Measurements from ENCODE around the gene CEBPE.

CEBPE gene

DNA sequence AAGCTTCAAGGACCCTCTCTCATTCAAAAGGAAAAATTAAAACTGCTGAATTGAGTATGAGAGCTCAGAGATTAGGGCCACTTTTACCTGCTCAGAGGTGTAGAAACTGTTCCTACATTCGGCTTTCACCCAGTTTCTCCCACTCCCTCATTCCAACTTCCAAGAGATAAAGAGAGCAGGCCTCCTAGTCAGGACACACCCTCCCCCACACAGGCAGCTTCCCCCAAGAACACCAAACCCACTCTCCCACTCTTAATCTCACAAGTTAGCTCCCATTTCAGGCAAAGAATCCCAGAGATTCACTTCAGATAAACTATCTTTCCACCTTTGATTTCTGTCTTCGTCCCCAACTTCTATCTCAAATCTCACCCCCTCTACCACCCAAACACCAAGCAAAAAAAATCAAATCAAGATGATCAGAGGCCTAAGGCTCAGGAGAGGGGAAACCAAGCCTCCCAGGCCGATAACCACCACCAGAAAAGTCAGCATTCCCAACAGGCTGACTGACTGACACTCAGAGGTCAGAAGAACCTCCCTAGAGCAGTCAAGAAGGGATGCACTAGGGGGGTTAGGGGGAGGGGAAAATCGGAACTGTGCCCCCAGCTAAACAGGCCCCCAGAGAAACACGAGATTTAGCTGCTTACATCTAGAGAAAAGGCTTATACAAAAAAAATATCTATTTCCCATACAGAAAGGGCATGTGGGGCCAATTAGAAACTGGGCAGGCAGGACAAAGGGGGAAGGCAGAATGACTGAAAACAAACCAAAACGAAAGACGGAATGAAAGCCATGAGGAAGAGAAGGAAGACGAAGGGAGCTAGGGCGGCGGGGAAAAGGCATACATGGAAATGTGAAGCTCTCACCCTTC, 48.6 kb downstream of the CEBPE start:
- H3K4me3 ChIP-seq (ENCODE audit: low read depth in 1 of 2, low read length in 2 of 2): peak overlapping the region; percentile 95
- H3K36me3 ChIP-seq (ENCODE audit: control insufficient read depth in 1 of 2, insufficient read depth in 2 of 2, low read length in 2 of 2): peaks cover 39 to 55% of the 10 kb centered on the region in 2 donors
- peak overlapping the region; percentile 85 to 88 for H3K9ac ChIP-seq (ENCODE audit: low read depth in 1 of 2, low read length in 2 of 2)
- H3K27me3 ChIP-seq (ENCODE audit: control insufficient read depth in 1 of 2, insufficient read depth in 2 of 2, low read length in 2 of 2): no peaks in the 10 kb centered on the region
- H3K4me1 ChIP-seq (ENCODE audit: control insufficient read depth in 1 of 2, insufficient read depth in 2 of 2, low read length in 2 of 2): peaks cover 27 to 38% of the 10 kb centered on the region in 2 donors
- H3K9me3 ChIP-seq (ENCODE audit: control insufficient read depth in 1 of 2, low read length in 2 of 2): no peaks in the 10 kb centered on the region
- no peak overlapping the region for H3K27ac ChIP-seq (ENCODE audit: low read depth, low read length)

DNA sequence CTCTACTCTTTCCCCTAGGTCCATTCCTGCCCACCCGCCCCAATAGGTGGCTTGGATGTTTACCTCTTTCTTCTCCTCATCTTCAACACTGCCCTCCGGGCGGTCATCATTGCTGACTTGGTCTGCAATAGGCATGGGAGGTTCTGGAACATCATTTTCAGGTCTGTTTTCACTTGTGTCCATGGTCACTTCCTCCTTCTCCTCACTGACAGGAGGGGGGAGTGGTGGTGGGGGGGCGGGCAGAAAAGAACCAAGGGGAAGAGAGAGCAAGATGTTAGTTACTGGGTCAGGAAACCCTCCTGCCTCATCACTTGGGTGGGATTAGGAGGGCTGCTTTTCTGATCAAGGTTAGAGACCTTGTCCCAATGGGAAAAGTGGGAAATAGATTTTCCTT, 49.6 kb downstream of the CEBPE start:
- H3K9me3 ChIP-seq (ENCODE audit: control insufficient read depth in 1 of 2, low read length in 2 of 2): no peaks in the 10 kb centered on the region
- peaks cover 32 to 56% of the 10 kb centered on the region in 2 donors for H3K36me3 ChIP-seq (ENCODE audit: control insufficient read depth in 1 of 2, insufficient read depth in 2 of 2, low read length in 2 of 2)
- H3K27ac ChIP-seq (ENCODE audit: low read depth, low read length): no peak overlapping the region
- H3K9ac ChIP-seq (ENCODE audit: low read depth in 1 of 2, low read length in 2 of 2): peak overlapping the region in 1 of 2 donors; percentile 34
- H3K27me3 ChIP-seq (ENCODE audit: control insufficient read depth in 1 of 2, insufficient read depth in 2 of 2, low read length in 2 of 2): no peaks in the 10 kb centered on the region
- H3K4me1 ChIP-seq (ENCODE audit: control insufficient read depth in 1 of 2, insufficient read depth in 2 of 2, low read length in 2 of 2): peaks cover 27 to 38% of the 10 kb centered on the region in 2 donors
- H3K4me3 ChIP-seq (ENCODE audit: low read depth in 1 of 2, low read length in 2 of 2): no peak overlapping the region

DNA sequence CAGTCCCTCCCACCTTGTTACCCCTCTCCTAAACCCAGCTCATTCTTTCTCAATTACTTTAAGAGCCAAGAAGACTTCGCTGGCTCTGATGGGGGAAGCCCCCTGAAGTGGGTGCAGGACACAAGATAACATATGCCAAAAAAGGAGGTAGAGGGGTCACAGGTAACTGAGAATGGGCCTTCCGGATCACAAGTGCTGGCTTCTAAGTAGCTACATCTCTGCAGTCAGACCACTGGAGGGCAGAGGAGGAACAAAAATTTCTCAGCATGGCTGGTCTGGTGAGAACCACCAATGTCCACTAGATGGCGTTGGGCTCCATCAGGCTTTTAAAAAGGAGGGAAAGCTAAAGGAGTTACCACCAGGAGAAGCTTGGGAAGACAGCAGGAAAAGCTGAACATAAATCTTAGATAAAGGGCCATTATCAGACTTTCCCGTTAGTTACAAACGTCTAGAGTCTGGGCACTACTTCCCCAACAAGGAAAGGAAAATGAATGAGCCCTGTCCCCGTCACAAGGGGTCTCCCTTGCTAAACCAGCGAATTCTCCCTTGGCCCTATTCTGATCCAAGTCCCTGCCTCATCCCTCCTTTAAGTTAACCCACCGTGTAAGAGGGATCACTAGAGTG, 50.2 kb downstream of the CEBPE start:
- peak overlapping the region in 1 of 2 donors; percentile 34 for H3K9ac ChIP-seq (ENCODE audit: low read depth in 1 of 2, low read length in 2 of 2)
- H3K27ac ChIP-seq (ENCODE audit: low read depth, low read length): no peak overlapping the region
- no peaks in the 10 kb centered on the region for H3K9me3 ChIP-seq (ENCODE audit: control insufficient read depth in 1 of 2, low read length in 2 of 2)
- peaks cover 27 to 38% of the 10 kb centered on the region in 2 donors for H3K4me1 ChIP-seq (ENCODE audit: control insufficient read depth in 1 of 2, insufficient read depth in 2 of 2, low read length in 2 of 2)
- no peak overlapping the region for H3K4me3 ChIP-seq (ENCODE audit: low read depth in 1 of 2, low read length in 2 of 2)
- peaks cover 35 to 59% of the 10 kb centered on the region in 2 donors for H3K36me3 ChIP-seq (ENCODE audit: control insufficient read depth in 1 of 2, insufficient read depth in 2 of 2, low read length in 2 of 2)
- H3K27me3 ChIP-seq (ENCODE audit: control insufficient read depth in 1 of 2, insufficient read depth in 2 of 2, low read length in 2 of 2): no peaks in the 10 kb centered on the region

DNA sequence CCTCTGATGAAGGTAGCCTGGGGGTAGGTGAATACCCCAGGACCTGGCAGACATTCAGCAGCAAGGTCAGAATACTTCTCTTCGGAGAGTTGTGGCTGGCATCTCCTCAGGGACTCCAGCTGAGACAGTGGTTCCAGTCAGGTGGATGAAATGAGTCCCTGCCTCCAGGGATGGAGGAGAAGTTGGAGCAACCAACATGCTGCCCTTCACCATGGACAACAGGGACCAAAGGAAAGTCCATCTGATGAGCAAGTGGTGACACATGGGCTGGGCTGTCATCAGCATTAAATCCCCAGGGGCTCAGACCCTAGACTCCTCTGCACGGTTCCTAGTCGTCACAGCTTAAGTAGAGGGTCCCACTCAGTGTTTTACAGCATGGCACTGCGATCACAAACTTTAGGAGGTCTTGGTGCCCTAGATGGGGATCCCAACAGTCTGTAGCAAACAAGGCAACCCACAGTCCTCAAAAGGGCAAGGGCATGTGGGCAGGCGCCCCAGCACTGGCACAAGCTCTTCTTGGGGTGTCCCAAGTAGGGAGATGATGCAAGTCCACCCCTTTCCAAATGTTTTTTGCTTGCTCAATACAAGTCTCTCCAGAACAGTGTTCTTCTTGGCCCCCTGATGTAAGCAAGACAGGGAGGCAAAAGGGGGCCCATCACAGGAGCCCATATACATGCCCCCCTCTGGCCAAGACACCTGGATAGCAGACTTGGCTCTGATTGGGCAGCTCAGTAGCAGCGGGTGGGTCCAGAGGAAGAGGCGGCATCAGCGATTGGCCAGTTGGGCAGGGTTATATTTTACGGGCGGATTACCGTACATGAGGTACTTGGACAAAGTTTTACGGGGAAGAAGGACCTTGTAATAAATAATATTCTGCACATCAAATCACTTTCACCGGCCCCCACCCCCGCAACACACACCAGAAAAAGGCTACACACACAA, 50.9 kb downstream of the CEBPE start:
- H3K36me3 ChIP-seq (ENCODE audit: control insufficient read depth in 1 of 2, insufficient read depth in 2 of 2, low read length in 2 of 2): peaks cover 43 to 66% of the 10 kb centered on the region in 2 donors
- peaks cover 25 to 38% of the 10 kb centered on the region in 2 donors for H3K4me1 ChIP-seq (ENCODE audit: control insufficient read depth in 1 of 2, insufficient read depth in 2 of 2, low read length in 2 of 2)
- H3K9me3 ChIP-seq (ENCODE audit: control insufficient read depth in 1 of 2, low read length in 2 of 2): no peaks in the 10 kb centered on the region
- no peaks in the 10 kb centered on the region for H3K27me3 ChIP-seq (ENCODE audit: control insufficient read depth in 1 of 2, insufficient read depth in 2 of 2, low read length in 2 of 2)
- H3K4me3 ChIP-seq (ENCODE audit: low read depth in 1 of 2, low read length in 2 of 2): no peak overlapping the region
- H3K27ac ChIP-seq (ENCODE audit: low read depth, low read length): no peak overlapping the region
- no peak overlapping the region for H3K9ac ChIP-seq (ENCODE audit: low read depth in 1 of 2, low read length in 2 of 2)

Measured in duodenal mucosa (tissue), 2 donors.